H1 (cell line): Measurements from ENCODE around the gene AHNAK2.

ENCODE experiments used
- CTCF ChIP-seq, 3 experiments: IDR thresholded peaks; 1 replicate in 2 of 3; 2 replicates in 1 of 3; pipeline versions ENCODE4 v1.5.1 to v1.6.1; 2011; ENCODE audit warnings: low read length in 3 of 3, mild to moderate bottlenecking in 3 of 3, inconsistent platforms in 2 of 3, low read depth in 1 of 3, moderate library complexity in 1 of 3; ENCODE audit not compliant: insufficient read depth in 1 of 3; ENCODE audit errors: control extremely low read depth in 1 of 3
- FOSL1 ChIP-seq: IDR thresholded peaks from 2 replicates; pipeline ENCODE4 v1.6.1; 2011; ENCODE audit warnings: mild to moderate bottlenecking, low read depth, low read length, moderate library complexity; ENCODE audit not compliant: insufficient read depth
- GTF2F1 ChIP-seq: IDR thresholded peaks from 2 replicates; pipeline ENCODE4 v1.6.1; 2012; ENCODE audit warnings: low read depth, low read length, improper control_type of control experiment, borderline replicate concordance
- HDAC2 ChIP-seq, 2 experiments: fragments of 300-600 bp in 1 of 2; sonication (generic) in 1 of 2; IDR thresholded peaks; 2 replicates each; pipeline ENCODE4 v1.6.1; 2011 to 2012; ENCODE audit warnings: low read depth in 2 of 2, low read length in 2 of 2, mild to moderate bottlenecking in 2 of 2, moderate library complexity in 2 of 2, borderline replicate concordance in 1 of 2, inconsistent platforms in 1 of 2
- JUN ChIP-seq: IDR thresholded peaks from 2 replicates; pipeline ENCODE4 v1.6.1; 2011; ENCODE audit warnings: low read depth, mild to moderate bottlenecking, improper control_type of control experiment, low read length
- JUND ChIP-seq: IDR thresholded peaks from 2 replicates; pipeline ENCODE4 v1.6.1; 2011; ENCODE audit warnings: mild to moderate bottlenecking, improper control_type of control experiment, low read length
- NRF1 ChIP-seq: IDR thresholded peaks from 2 replicates; pipeline ENCODE4 v1.6.1; 2011; ENCODE audit warnings: mild to moderate bottlenecking, low read depth, low read length, improper control_type of control experiment
- POLR2A ChIP-seq, 2 experiments: IDR thresholded peaks; 1 replicate in 1 of 2; 2 replicates in 1 of 2; pipeline ENCODE4 v1.6.1; 2011; ENCODE audit warnings: low read depth in 2 of 2, low read length in 2 of 2, mild to moderate bottlenecking in 2 of 2; ENCODE audit errors: control extremely low read depth in 1 of 2
- RFX5 ChIP-seq: IDR thresholded peaks from 2 replicates; pipeline ENCODE4 v1.6.1; 2011; ENCODE audit warnings: low read depth, low read length, improper control_type of control experiment, borderline replicate concordance
- SP2 ChIP-seq: IDR thresholded peaks from 2 replicates; pipeline ENCODE4 v1.6.1; 2012; ENCODE audit warnings: mild to moderate bottlenecking, low read length, inconsistent platforms
- SRF ChIP-seq: IDR thresholded peaks from 2 replicates; pipeline ENCODE4 v1.6.1; 2011; ENCODE audit warnings: mild to moderate bottlenecking, low read depth, low read length, moderate library complexity
- USF2 ChIP-seq: IDR thresholded peaks from 2 replicates; pipeline ENCODE4 v1.6.1; 2011; ENCODE audit warnings: low read length, improper control_type of control experiment

GRCh38 chr14:104985675-104986486 is 7.7 kb upstream of the AHNAK2 start, which contains the start of gene CLBA1:
- TF ChIP-seq SP2 (no peak), NRF1 (no peak), FOSL1 (no peak), POLR2A (IDR thresholded peaks at IDR 0.05; ENCODE audit: control extremely low read depth in 1 of 2, low read depth in 2 of 2, low read length in 2 of 2) (no peak), JUND (no peak), USF2 (no peak), CTCF (IDR thresholded peaks at IDR 0.05; ENCODE audit: control extremely low read depth in 1 of 3, insufficient read depth in 1 of 3, low read depth in 1 of 3, low read length in 3 of 3) (no peak), SRF (no peak), RFX5 (no peak), GTF2F1 (no peak), HDAC2 (IDR thresholded peaks at IDR 0.05; ENCODE audit: borderline replicate concordance in 1 of 2, low read depth in 2 of 2, low read length in 2 of 2) (no peak), JUN (no peak)
